Measurements from ENCODE around the gene NRCAM. TPM values are rescaled to one million over a fixed set of nuclear protein-coding genes. Genes with fewer than 3 reads are reported as not detected.
A peak's percentile ranks its signal among the peaks of the same experiment; 100 is the strongest.
"Not testable (repeated sequence)": the region's sequence is repeated elsewhere in the genome, so short reads cannot be mapped to it uniquely, and the experiment has no call there.

The NRCAM gene
- total RNA-seq, 1 experiment from 2014 or later, result 45.7 TPM

- no peak for TF ChIP-seq EZH2 (IDR thresholded peaks at IDR 0.05; ENCODE audit: borderline replicate concordance, low read depth, low read length, poor library complexity, severe bottlenecking)
- POLR2A ChIA-PET (ENCODE audit: low non-redundant PET), result interaction anchor here (0.6 kb wide), 1 partner anchor 370 kb away, joined by 3 read pairs; no protein-coding TSS in a partner anchor
- intact Hi-C loops (cut with micrococcal nuclease; ENCODE audit: unreplicated experiment), result no loop called here
- Histone ChIP-seq H3K27ac (ENCODE audit: low read depth, low read length, poor library complexity, severe bottlenecking) (no peak overlapping the region), H3K27me3 (replicated peaks; ENCODE audit: insufficient read depth, low read depth, low read length, poor library complexity) (no peaks in the 10 kb centered on the region), H3K4me1 (ENCODE audit: insufficient read depth, low read length, poor library complexity, severe bottlenecking) (no peaks in the 10 kb centered on the region), H3K36me3 (ENCODE audit: insufficient read depth, low read length, poor library complexity, severe bottlenecking) (no peaks in the 10 kb centered on the region), H3K9me3 (ENCODE audit: low read depth, low read length, poor library complexity, severe bottlenecking) (no peaks in the 10 kb centered on the region), H3K4me3 (ENCODE audit: low read depth, low read length, poor library complexity, severe bottlenecking) (no peak overlapping the region)
- DNase-seq (ENCODE audit: low spot score), result no peak
- no TSS peak for BruUV-seq (replicated peaks)
- CTCF ChIA-PET, result no interaction called here
These were observed 110.4 kb downstream of the NRCAM start for GRCh38 chr7:108345710-108346336.

- no peak for DNase-seq (ENCODE audit: low spot score)
- Histone ChIP-seq H3K9me3 (ENCODE audit: low read depth, low read length, poor library complexity, severe bottlenecking) (no peaks in the 10 kb centered on the region), H3K36me3 (ENCODE audit: insufficient read depth, low read length, poor library complexity, severe bottlenecking) (no peaks in the 10 kb centered on the region), H3K4me3 (ENCODE audit: low read depth, low read length, poor library complexity, severe bottlenecking) (no peak overlapping the region), H3K27me3 (replicated peaks; ENCODE audit: insufficient read depth, low read depth, low read length, poor library complexity) (no peaks in the 10 kb centered on the region), H3K27ac (ENCODE audit: low read depth, low read length, poor library complexity, severe bottlenecking) (no peak overlapping the region), H3K4me1 (ENCODE audit: insufficient read depth, low read length, poor library complexity, severe bottlenecking) (peaks cover 6% of the 10 kb centered on the region)
- intact Hi-C loops (cut with micrococcal nuclease; ENCODE audit: unreplicated experiment), result no loop called here
- ChIA-PET CTCF (no interaction called here), POLR2A (ENCODE audit: low non-redundant PET) (no interaction called here)
- TF ChIP-seq CTCF (conservative IDR thresholded peaks at IDR 0.05; ENCODE audit: low read depth, low read length), result no peak
- no peak for TF ChIP-seq EZH2 (IDR thresholded peaks at IDR 0.05; ENCODE audit: borderline replicate concordance, low read depth, low read length, poor library complexity, severe bottlenecking)
- no TSS peak for BruUV-seq (replicated peaks)
These were observed 115.3 kb downstream of the NRCAM start for GRCh38 chr7:108340856-108341411.

- H3K9me3 ChIP-seq (ENCODE audit: low read depth, low read length, poor library complexity, severe bottlenecking); H3K27ac ChIP-seq (ENCODE audit: low read depth, low read length, poor library complexity, severe bottlenecking); DNase-seq (ENCODE audit: low spot score); H3K36me3 ChIP-seq (ENCODE audit: insufficient read depth, low read length, poor library complexity, severe bottlenecking); H3K27me3 ChIP-seq (replicated peaks; ENCODE audit: insufficient read depth, low read depth, low read length, poor library complexity); BruUV-seq (replicated peaks); POLR2A ChIA-PET (ENCODE audit: low non-redundant PET); CTCF ChIA-PET; H3K4me3 ChIP-seq (ENCODE audit: low read depth, low read length, poor library complexity, severe bottlenecking); intact Hi-C loops (cut with micrococcal nuclease; ENCODE audit: unreplicated experiment): not testable (repeated sequence)
- peaks cover 11% of the 10 kb centered on the region for H3K4me1 ChIP-seq (ENCODE audit: insufficient read depth, low read length, poor library complexity, severe bottlenecking)
These were observed 115.8 kb downstream of the NRCAM start for GRCh38 chr7:108340406-108340805.

- Histone ChIP-seq H3K4me3 (ENCODE audit: low read depth, low read length, poor library complexity, severe bottlenecking) (no peak overlapping the region), H3K27me3 (replicated peaks; ENCODE audit: insufficient read depth, low read depth, low read length, poor library complexity) (no peaks in the 10 kb centered on the region), H3K36me3 (ENCODE audit: insufficient read depth, low read length, poor library complexity, severe bottlenecking) (no peaks in the 10 kb centered on the region), H3K4me1 (ENCODE audit: insufficient read depth, low read length, poor library complexity, severe bottlenecking) (peaks cover 32% of the 10 kb centered on the region), H3K27ac (ENCODE audit: low read depth, low read length, poor library complexity, severe bottlenecking) (no peak overlapping the region), H3K9me3 (ENCODE audit: low read depth, low read length, poor library complexity, severe bottlenecking) (no peaks in the 10 kb centered on the region)
- DNase-seq (ENCODE audit: low spot score), result peak; percentile 83
- CTCF ChIA-PET, result no interaction called here
- no TSS peak for BruUV-seq (replicated peaks)
- intact Hi-C loops (cut with micrococcal nuclease; ENCODE audit: unreplicated experiment), result no loop called here
- TF ChIP-seq EZH2 (IDR thresholded peaks at IDR 0.05; ENCODE audit: borderline replicate concordance, low read depth, low read length, poor library complexity, severe bottlenecking), result no peak
- TF ChIP-seq CTCF (conservative IDR thresholded peaks at IDR 0.05; ENCODE audit: low read depth, low read length), result no peak
- POLR2A ChIA-PET (ENCODE audit: low non-redundant PET), result no interaction called here
These were observed 120.8 kb downstream of the NRCAM start for GRCh38 chr7:108335269-108335918.

All from A673 (cell line).